SK-N-SH (cell line): ENCODE measurements around the gene FAM222B. TPM values are rescaled to one million over a fixed set of nuclear protein-coding genes. Genes with fewer than 3 reads are reported as not detected.

ENCODE experiments used
- CTCF ChIA-PET: fragments of 300-600, 350-600 bp; formaldehyde crosslinking; extraction: SDS; loops from one replicate; lab custom pipeline; 2021; lab: Yijun Ruan, JAX
- POLR2A ChIA-PET: fragments of 350-600 bp; sonication (Branson Sonifier 250); formaldehyde crosslinking; extraction: SDS; loops from one replicate; lab custom pipeline; 2020; ENCODE audit warnings: antibody characterized with exemption, inconsistent platforms; lab: Yijun Ruan, JAX
- DNase-seq: peaks from one replicate; pipeline ENCODE4 v3.0.0; 2012
- H2AFZ ChIP-seq: fragments of 200-600 bp; sonication (generic); 2 replicates; pipeline ENCODE4 v1.8.1; 2016; ENCODE audit warnings: antibody characterized with exemption, mild to moderate bottlenecking, low read depth
- H3F3A ChIP-seq: fragments of 200-600 bp; sonication (generic); replicated peaks from 2 replicates; pipeline ENCODE3; 2016; ENCODE audit warnings: antibody characterized with exemption, mild to moderate bottlenecking; ENCODE audit not compliant: insufficient read depth
- H3K27ac ChIP-seq, 2 experiments: fragments of 200-500 bp in 1 of 2; fragments of 200-600 bp in 1 of 2; sonication (Bioruptor generic) in 1 of 2; sonication (generic), shearing (Covaris generic) in 1 of 2; 2 replicates each; pipeline versions ENCODE4 v1.5.1 to v1.6.1; 2014 to 2016; ENCODE audit warnings: low read depth in 2 of 2, inconsistent platforms in 1 of 2, low read length in 1 of 2, mild to moderate bottlenecking in 1 of 2, mixed read lengths in 1 of 2
- H3K27me3 ChIP-seq: fragments of 200-600 bp; sonication (generic), shearing (Covaris generic); 2 replicates; pipeline ENCODE4 v1.6.1; 2016; ENCODE audit warnings: mixed run types; ENCODE audit not compliant: insufficient read depth
- H3K36me3 ChIP-seq, 2 experiments: fragments of 200-500 bp in 1 of 2; fragments of 200-600 bp in 1 of 2; sonication (Bioruptor generic) in 1 of 2; sonication (generic) in 1 of 2; replicated peaks in 1 of 2; 2 replicates each; pipeline versions ENCODE3 to v1.5.1; 2014 to 2016; ENCODE audit warnings: low read length in 1 of 2, mild to moderate bottlenecking in 1 of 2; ENCODE audit not compliant: insufficient read depth in 2 of 2, control insufficient read depth in 1 of 2
- H3K4me1 ChIP-seq, 2 experiments: fragments of 200-500 bp in 1 of 2; fragments of 200-600 bp in 1 of 2; sonication (Bioruptor generic) in 1 of 2; sonication (generic), shearing (Covaris generic) in 1 of 2; 2 replicates each; pipeline versions ENCODE4 v1.5.1 to v1.6.1; 2014 to 2016; ENCODE audit warnings: low read depth in 1 of 2, low read length in 1 of 2, mixed run types in 1 of 2; ENCODE audit not compliant: insufficient read depth in 2 of 2, control insufficient read depth in 1 of 2
- H3K4me2 ChIP-seq: fragments of 200-600 bp; sonication (generic), shearing (Covaris generic); 2 replicates; pipeline ENCODE4 v1.6.1; 2017; ENCODE audit warnings: mixed run types
- H3K4me3 ChIP-seq, 2 experiments: fragments of 200-500 bp in 1 of 2; fragments of 200-600 bp in 1 of 2; sonication (Bioruptor generic) in 1 of 2; sonication (generic), shearing (Covaris generic) in 1 of 2; 2 replicates each; pipeline versions ENCODE4 v1.5.1 to v1.8.1; 2014 to 2016; ENCODE audit warnings: low read depth in 2 of 2, inconsistent platforms in 1 of 2, low read length in 1 of 2, mild to moderate bottlenecking in 1 of 2, mixed read lengths in 1 of 2, moderate library complexity in 1 of 2
- H3K79me2 ChIP-seq: fragments of 200-600 bp; sonication (generic); 2 replicates; pipeline ENCODE4 v1.8.1; 2017; ENCODE audit warnings: mild to moderate bottlenecking; ENCODE audit not compliant: insufficient read depth
- H3K9ac ChIP-seq: fragments of 200-600 bp; sonication (generic); 2 replicates; pipeline ENCODE4 v1.6.1; 2017; ENCODE audit warnings: mixed run types
- H3K9me2 ChIP-seq: fragments of 200-600 bp; sonication (generic); 2 replicates; pipeline ENCODE4 v1.6.1; 2017; ENCODE audit warnings: mixed run types
- H3K9me3 ChIP-seq: fragments of 200-600 bp; sonication (generic); 2 replicates; pipeline ENCODE4 v1.6.1; 2017; ENCODE audit warnings: mixed run types, mild to moderate bottlenecking, moderate library complexity
- H4K20me1 ChIP-seq: fragments of 200-600 bp; sonication (generic); 2 replicates; pipeline ENCODE4 v1.6.1; 2017; ENCODE audit warnings: mild to moderate bottlenecking, mixed run types; ENCODE audit not compliant: insufficient read depth
- CHD2 ChIP-seq: fragments of 150-350 bp; IDR thresholded peaks from 2 replicates; pipeline ENCODE4 v1.6.1; 2018; ENCODE audit warnings: low read length; ENCODE audit not compliant: partially characterized antibody
- EP300 ChIP-seq, 2 experiments: IDR thresholded peaks; 2 replicates each; pipeline versions ENCODE4 v1.4.0 to v1.6.1; 2012; ENCODE audit warnings: borderline replicate concordance in 1 of 2, low read depth in 1 of 2, low read length in 1 of 2
- EZH2phosphoT487 ChIP-seq: fragments of 200-600 bp; sonication (generic); IDR thresholded peaks from 2 replicates; pipeline ENCODE4 v1.6.1; 2017; ENCODE audit warnings: low read depth, mixed run types, mild to moderate bottlenecking, antibody characterized with exemption, moderate library complexity, borderline replicate concordance
- FOSL2 ChIP-seq: IDR thresholded peaks from 2 replicates; pipeline ENCODE4 v1.4.0; 2012; ENCODE audit warnings: low read depth, mild to moderate bottlenecking, moderate library complexity, borderline replicate concordance
- GATA2 ChIP-seq: sonication (generic); formaldehyde crosslinking; IDR thresholded peaks from 2 replicates; pipeline ENCODE4 v1.5.0; 2020; ENCODE audit warnings: mild to moderate bottlenecking, missing genetic modification reagents
- MAX ChIP-seq: IDR thresholded peaks from 2 replicates; pipeline ENCODE4 v1.4.0; 2012; ENCODE audit warnings: low read depth
- MEF2A ChIP-seq: IDR thresholded peaks from 2 replicates; pipeline ENCODE4 v1.4.0; 2012; ENCODE audit warnings: low read depth, borderline replicate concordance
- MXI1 ChIP-seq: IDR thresholded peaks from 2 replicates; pipeline ENCODE4 v1.6.1; 2012; ENCODE audit warnings: mild to moderate bottlenecking, low read depth, low read length, improper control_type of control experiment
- NFIC ChIP-seq: IDR thresholded peaks from 2 replicates; pipeline ENCODE4 v1.4.0; 2012; ENCODE audit warnings: borderline replicate concordance
- NRF1 ChIP-seq: IDR thresholded peaks from 2 replicates; pipeline ENCODE4 v1.6.1; 2012; ENCODE audit warnings: low read depth, mild to moderate bottlenecking, low read length
- PBX3 ChIP-seq: IDR thresholded peaks from 2 replicates; pipeline ENCODE4; 2012
- RAD21 ChIP-seq: IDR thresholded peaks from 2 replicates; pipeline ENCODE4 v1.6.1; 2012; ENCODE audit warnings: mild to moderate bottlenecking, low read length
- RCOR1 ChIP-seq: fragments of 150-350 bp; IDR thresholded peaks from 2 replicates; pipeline ENCODE4 v1.6.1; 2017; ENCODE audit warnings: antibody characterized with exemption, low read length
- RXRA ChIP-seq: IDR thresholded peaks from 2 replicates; pipeline ENCODE4 v1.4.0; 2012; ENCODE audit warnings: low read depth, mild to moderate bottlenecking, borderline replicate concordance
- SIN3A ChIP-seq: IDR thresholded peaks from 2 replicates; pipeline ENCODE4 v1.6.1; 2012; ENCODE audit warnings: low read depth, mild to moderate bottlenecking, low read length, moderate library complexity, borderline replicate concordance
- SMC3 ChIP-seq: IDR thresholded peaks from 2 replicates; pipeline ENCODE4 v1.6.1; 2012; ENCODE audit warnings: low read depth, low read length, improper control_type of control experiment
- TAF1 ChIP-seq: IDR thresholded peaks from 2 replicates; pipeline ENCODE4 v1.6.1; 2012; ENCODE audit warnings: low read depth, mild to moderate bottlenecking, low read length, moderate library complexity, borderline replicate concordance
- TEAD4 ChIP-seq: IDR thresholded peaks from 2 replicates; pipeline ENCODE4 v1.4.0; 2012; ENCODE audit warnings: mild to moderate bottlenecking, borderline replicate concordance; ENCODE audit not compliant: insufficient read depth
- WGBS: methylation state at CpG from one replicate; pipeline ENCODE4 v1.1.6; 2017; ENCODE audit warnings: low lambda C conversion rate; 5-methylcytosine and 5-hydroxymethylcytosine counted together
- polyA plus RNA-seq, 3 experiments: library from polyadenylated mRNA; depleted of rRNA; stranded (reverse); fragments of >200 nt; gene quantifications; 2 replicates each; pipeline ENCODE4 v1.2.3, GENCODE V29; 2012

The FAM222B gene
- polyA plus RNA-seq, 1 of the 3 experiments (the other 2 are of a cell fraction): 9.0 TPM

GRCh38 chr17:28887871-28888471 is 45.4 kb upstream of the FAM222B start:
- no peak overlapping the region for H2AFZ ChIP-seq
- H3K4me1 ChIP-seq: peaks cover 0 to 5% of the 10 kb centered on the region in 2 experiments; a peak in 2 of 4 replicates
- no peaks in the 10 kb centered on the region for H3K27me3 ChIP-seq
- no peaks in the 10 kb centered on the region for H3K9me2 ChIP-seq
- no peak overlapping the region for H3K4me3 ChIP-seq
- H3K9me3 ChIP-seq: no peaks in the 10 kb centered on the region
- ChIA-PET POLR2A (no interaction called here), CTCF (interaction anchor here (0.8 to 2.9 kb wide), 3 partner anchors 124 to 161 kb away, joined by 4 to 6 read pairs (median 5); no protein-coding TSS in a partner anchor)
- H3F3A ChIP-seq: no peaks in the 10 kb centered on the region
- WGBS: 88% methylated on average over 7 of the region's 12 CpGs
- 0 out of 2 replicates have a peak, but pooled peaks cover 3% of the 10 kb centered on the region for H4K20me1 ChIP-seq
- no peak for DNase-seq
- H3K27ac ChIP-seq: no peak overlapping the region
- H3K4me2 ChIP-seq: no peak overlapping the region
- H3K36me3 ChIP-seq: peaks cover 0 to 24% of the 10 kb centered on the region in 2 experiments
- H3K9ac ChIP-seq: no peak overlapping the region
- TF ChIP-seq TEAD4 (no peak), EZH2phosphoT487 (no peak), NFIC (no peak), MXI1 (no peak), PBX3 (no peak), RAD21 (no peak), RXRA (no peak), SMC3 (no peak), FOSL2 (no peak), GATA2 (CRISPR knock-in tag) (no peak), RCOR1 (no peak), MAX (no peak), CHD2 (no peak), EP300 (IDR thresholded peaks at IDR 0.05; ENCODE audit: borderline replicate concordance in 1 of 2, low read depth in 1 of 2, low read length in 1 of 2) (no peak), SIN3A (no peak)
- H3K79me2 ChIP-seq: peaks cover 10% of the 10 kb centered on the region; the same call in 1 of the 2 replicates

GRCh38 chr17:28885951-28886350 is 43.4 kb upstream of the FAM222B start:
- 0 out of 2 replicates have a peak, but pooled peaks cover 3% of the 10 kb centered on the region for H4K20me1 ChIP-seq
- H3K4me3 ChIP-seq: no peak overlapping the region
- H3F3A ChIP-seq: no peaks in the 10 kb centered on the region
- no peaks in the 10 kb centered on the region for H3K9me2 ChIP-seq
- H3K9ac ChIP-seq: no peak overlapping the region
- H3K79me2 ChIP-seq: 0 out of 2 replicates have a peak, but pooled peaks cover 4% of the 10 kb centered on the region
- WGBS: 96% methylated on average over 4 of the region's 10 CpGs
- no peak overlapping the region for H3K4me2 ChIP-seq
- no peak for TF ChIP-seq NRF1
- no peak for TF ChIP-seq MEF2A
- TF ChIP-seq RCOR1: no peak
- TF ChIP-seq EP300 (IDR thresholded peaks at IDR 0.05; ENCODE audit: borderline replicate concordance in 1 of 2, low read depth in 1 of 2, low read length in 1 of 2): no peak
- TF ChIP-seq CHD2: no peak
- no peak for TF ChIP-seq TAF1
- POLR2A ChIA-PET: no interaction called here
- CTCF ChIA-PET: interaction anchor here (1.6 to 1.9 kb wide), 3 partner anchors 18 to 159 kb away, joined by 4 to 8 read pairs (median 5); no protein-coding TSS in a partner anchor
- no peaks in the 10 kb centered on the region for H3K9me3 ChIP-seq
- no peaks in the 10 kb centered on the region for H3K27me3 ChIP-seq
- DNase-seq: no peak
- no peak overlapping the region for H3K27ac ChIP-seq
- no peak overlapping the region for H2AFZ ChIP-seq
- H3K4me1 ChIP-seq: no peaks in the 10 kb centered on the region
- H3K36me3 ChIP-seq: peaks cover 10 to 43% of the 10 kb centered on the region in 2 experiments
